B cell (primary cell): ENCODE results near the gene DSCAML1. TPM values are rescaled to one million over a fixed set of nuclear protein-coding genes. Genes with fewer than 3 reads are reported as not detected.

Experiments used
- ATAC-seq: fragments of 200-7000 bp; cut with Tn5 transposase; one replicate; pipeline ENCODE4 v1.10.0; 2021; ENCODE audit warnings: low read depth, mild to moderate bottlenecking, moderate number of reproducible peaks, moderate library complexity
- CTCF ChIA-PET: fragments of 350-600 bp; sonication (Branson Sonifier 250); formaldehyde crosslinking; loops from one replicate; lab custom pipeline; 2021; ENCODE audit warnings: antibody characterized with exemption, inconsistent platforms; lab: Charles Lee
- POLR2A ChIA-PET: fragments of 350-600 bp; sonication (Branson Sonifier 250); formaldehyde crosslinking; loops from one replicate; lab custom pipeline; 2021; ENCODE audit warnings: antibody characterized with exemption; lab: Charles Lee
- DNase-seq: peaks from one replicate; pipeline ENCODE4 v3.0.0; 2013
- H2AFZ ChIP-seq: 2 replicates; pipeline ENCODE4 v1.6.1; 2012; ENCODE audit warnings: mild to moderate bottlenecking, low read depth, low read length; ENCODE audit not compliant: insufficient read depth, poor library complexity, severe bottlenecking
- H3K27ac ChIP-seq, 2 donors: 1 replicate in 1 of 2; 2 replicates in 1 of 2; pipeline ENCODE4 v1.5.1; 2012 to 2013; ENCODE audit warnings: low read length in 2 of 2, mild to moderate bottlenecking in 2 of 2, moderate library complexity in 1 of 2
- H3K27me3 ChIP-seq, 4 experiments: fragments of 200-600 bp in 1 of 4; sonication (generic) in 1 of 4; replicated peaks in 1 of 4; 1 replicate in 2 of 4; 2 replicates in 2 of 4; pipeline versions ENCODE4 v1.6.1 to v1.7.0; 2013 to 2016; ENCODE audit warnings: low read length in 3 of 4, mild to moderate bottlenecking in 2 of 4, mixed read lengths in 1 of 4, moderate library complexity in 1 of 4; ENCODE audit not compliant: insufficient read depth in 4 of 4, control insufficient read depth in 3 of 4; ENCODE audit errors: control extremely low read depth in 1 of 4
- H3K36me3 ChIP-seq, 2 experiments: replicated peaks in 1 of 2; 1 replicate in 1 of 2; 2 replicates in 1 of 2; pipeline versions ENCODE4 v1.6.1 to v1.7.1; 2013; ENCODE audit warnings: low read length in 1 of 2; ENCODE audit not compliant: insufficient read depth in 2 of 2, control insufficient read depth in 1 of 2; ENCODE audit errors: control extremely low read depth in 1 of 2, extremely low read depth in 1 of 2
- H3K4me1 ChIP-seq, 2 donors: fragments of 200-600 bp in 1 of 2; sonication (generic) in 1 of 2; 1 replicate in 1 of 2; 2 replicates in 1 of 2; pipeline versions ENCODE4 v1.5.1 to v1.6.1; 2013 to 2017; ENCODE audit warnings: low read length in 2 of 2; ENCODE audit not compliant: control insufficient read depth in 2 of 2, insufficient read depth in 2 of 2
- H3K4me2 ChIP-seq: replicated peaks from 2 replicates; pipeline ENCODE3; 2012; ENCODE audit warnings: mild to moderate bottlenecking, low read depth, low read length; ENCODE audit not compliant: poor library complexity, severe bottlenecking
- H3K4me3 ChIP-seq, 5 experiments: fragments of 200-600 bp in 1 of 5; sonication (generic) in 1 of 5; 1 replicate in 3 of 5; 2 replicates in 2 of 5; pipeline versions ENCODE4 v1.5.1 to v1.7.0; 2011 to 2016; ENCODE audit warnings: low read length in 4 of 5, mild to moderate bottlenecking in 4 of 5, low read depth in 2 of 5, control low read depth in 1 of 5, moderate library complexity in 1 of 5; ENCODE audit not compliant: insufficient read depth in 1 of 5; ENCODE audit errors: control extremely low read depth in 1 of 5, extremely low read depth in 1 of 5
- H3K79me2 ChIP-seq: fragments of 200-600 bp; sonication (generic); one replicate; pipeline ENCODE4 v1.6.0; 2016; ENCODE audit warnings: low read length; ENCODE audit not compliant: control insufficient read depth, insufficient read depth
- H3K9ac ChIP-seq: fragments of 200-600 bp; sonication (generic); 2 replicates; pipeline ENCODE4 v1.6.1; 2017; ENCODE audit warnings: mild to moderate bottlenecking, low read length, moderate library complexity
- H3K9me3 ChIP-seq, 3 donors: one replicate each; pipeline versions ENCODE4 v1.6.1 to v1.7.1; 2013; ENCODE audit warnings: low read length in 2 of 3; ENCODE audit not compliant: control insufficient read depth in 2 of 3, insufficient read depth in 1 of 3; ENCODE audit errors: control extremely low read depth in 1 of 3
- H4K20me1 ChIP-seq: 2 replicates; pipeline ENCODE4 v1.6.0; 2012; ENCODE audit warnings: mild to moderate bottlenecking, low read length; ENCODE audit not compliant: insufficient read depth, control insufficient read depth, poor library complexity, severe bottlenecking
- H3K27ac Mint-ChIP-seq: one replicate; pipeline ENCODE4 v1.8.0; 2021; ENCODE audit warnings: mixed read lengths
- H3K27me3 Mint-ChIP-seq: one replicate; pipeline ENCODE4 v1.8.0; 2021; ENCODE audit warnings: mixed read lengths
- H3K4me1 Mint-ChIP-seq: one replicate; pipeline ENCODE4 v1.8.0; 2021; ENCODE audit warnings: mixed read lengths
- H3K4me3 Mint-ChIP-seq: one replicate; pipeline ENCODE4 v1.8.0; 2021; ENCODE audit warnings: mixed read lengths
- H3K9me3 Mint-ChIP-seq: one replicate; pipeline ENCODE4 v1.8.0; 2022; ENCODE audit warnings: mixed read lengths; ENCODE audit not compliant: insufficient read depth
- EZH2 ChIP-seq: IDR thresholded peaks from 2 replicates; pipeline ENCODE4 v1.6.1; 2012; ENCODE audit warnings: borderline replicate concordance, low read depth, mild to moderate bottlenecking, moderate library complexity, low read length; ENCODE audit not compliant: insufficient read depth, poor library complexity, severe bottlenecking
- WGBS: methylation state at CpG from one replicate; pipeline ENCODE4 v1.1.5; 2013; ENCODE audit warnings: missing lambda C conversion rate; ENCODE audit not compliant: insufficient coverage; 5-methylcytosine and 5-hydroxymethylcytosine counted together
- intact Hi-C: fragments of 100-400 bp; cut with micrococcal nuclease; formaldehyde crosslinking; loops from one replicate; pipeline ENCODE4 v1.10.0; 2022
- polyA plus RNA-seq: library from polyadenylated mRNA; depleted of rRNA; stranded (reverse); fragments of >200 nt; gene quantifications from 2 replicates; pipeline ENCODE4 v1.2.3, GENCODE V29; 2012
- total RNA-seq, 2 donors: library from RNA; stranded (reverse); fragments of 120-200 nt in 1 of 2; gene quantifications; 1 replicate in 1 of 2; 2 replicates in 1 of 2; pipeline versions ENCODE4 v1.2.3 to v1.2.4, GENCODE V29; 2013 to 2022
- TF ChIP-seq, protein P1 (sequence below): fragments of 200-600 bp; IDR thresholded peaks from one replicate; pipeline ENCODE4 v1.8.0; 2022; ENCODE audit warnings: antibody characterized with exemption, mild to moderate bottlenecking

Gene DSCAML1
- total and polyA plus RNA-seq, 2 donors (not counting 1 experiment from before 2014, with no cell fraction given), result 1.2 to 6.2 TPM

DNA sequence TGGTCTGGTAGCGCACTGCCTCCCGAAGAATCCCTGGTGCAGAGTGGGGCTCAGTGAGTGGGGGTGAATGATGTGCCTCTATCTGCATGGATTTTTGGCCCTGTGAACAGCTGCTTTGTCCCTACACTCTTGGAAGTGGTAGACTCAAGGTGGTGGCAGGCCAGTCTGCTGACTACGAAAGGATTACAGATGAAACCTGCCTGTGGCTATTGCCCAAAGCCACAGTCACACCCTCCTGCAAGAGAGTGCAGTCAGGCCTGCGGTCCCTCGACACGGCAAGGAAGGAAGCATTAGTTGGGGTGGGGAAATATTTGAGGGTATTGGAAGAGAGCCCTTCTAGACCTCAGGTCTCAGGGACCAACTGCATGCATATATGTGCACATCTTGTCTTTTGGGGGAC is 63.7 kb downstream of the DSCAML1 start:
- no peaks in the 10 kb centered on the region for H3K79me2 ChIP-seq
- TF ChIP-seq, protein P1, sequence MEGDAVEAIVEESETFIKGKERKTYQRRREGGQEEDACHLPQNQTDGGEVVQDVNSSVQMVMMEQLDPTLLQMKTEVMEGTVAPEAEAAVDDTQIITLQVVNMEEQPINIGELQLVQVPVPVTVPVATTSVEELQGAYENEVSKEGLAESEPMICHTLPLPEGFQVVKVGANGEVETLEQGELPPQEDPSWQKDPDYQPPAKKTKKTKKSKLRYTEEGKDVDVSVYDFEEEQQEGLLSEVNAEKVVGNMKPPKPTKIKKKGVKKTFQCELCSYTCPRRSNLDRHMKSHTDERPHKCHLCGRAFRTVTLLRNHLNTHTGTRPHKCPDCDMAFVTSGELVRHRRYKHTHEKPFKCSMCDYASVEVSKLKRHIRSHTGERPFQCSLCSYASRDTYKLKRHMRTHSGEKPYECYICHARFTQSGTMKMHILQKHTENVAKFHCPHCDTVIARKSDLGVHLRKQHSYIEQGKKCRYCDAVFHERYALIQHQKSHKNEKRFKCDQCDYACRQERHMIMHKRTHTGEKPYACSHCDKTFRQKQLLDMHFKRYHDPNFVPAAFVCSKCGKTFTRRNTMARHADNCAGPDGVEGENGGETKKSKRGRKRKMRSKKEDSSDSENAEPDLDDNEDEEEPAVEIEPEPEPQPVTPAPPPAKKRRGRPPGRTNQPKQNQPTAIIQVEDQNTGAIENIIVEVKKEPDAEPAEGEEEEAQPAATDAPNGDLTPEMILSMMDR, result no peak
- TF ChIP-seq EZH2, result no peak
- no peak overlapping the region for H3K4me3 ChIP-seq
- ATAC-seq (no peak), DNase-seq (no peak)
- POLR2A ChIA-PET, result no interaction called here
- intact Hi-C loops, result no loop called here
- CTCF ChIA-PET, result no interaction called here
- H3K4me2 ChIP-seq, result no peak overlapping the region
- no peaks in the 10 kb centered on the region for H3K36me3 ChIP-seq
- no peak overlapping the region for H2AFZ ChIP-seq
- no peak overlapping the region for H3K27ac ChIP-seq
- peaks cover 34% of the 10 kb centered on the region for H3K27me3 Mint-ChIP-seq
- H3K9me3 ChIP-seq, result no peaks in the 10 kb centered on the region
- no peaks in the 10 kb centered on the region for H3K4me1 Mint-ChIP-seq
- WGBS, result 49% methylated on average over 5 of the region's 6 CpGs
- H3K9me3 Mint-ChIP-seq, result no peaks in the 10 kb centered on the region
- H3K27ac Mint-ChIP-seq, result no peak overlapping the region
- H3K27me3 ChIP-seq, result peaks cover 0 to 5% (median 0%) of the 10 kb centered on the region in 4 experiments
- H3K4me1 ChIP-seq, result no peaks in the 10 kb centered on the region
- no peaks in the 10 kb centered on the region for H4K20me1 ChIP-seq
- H3K4me3 Mint-ChIP-seq, result no peak overlapping the region
- H3K9ac ChIP-seq, result no peak overlapping the region

DNA sequence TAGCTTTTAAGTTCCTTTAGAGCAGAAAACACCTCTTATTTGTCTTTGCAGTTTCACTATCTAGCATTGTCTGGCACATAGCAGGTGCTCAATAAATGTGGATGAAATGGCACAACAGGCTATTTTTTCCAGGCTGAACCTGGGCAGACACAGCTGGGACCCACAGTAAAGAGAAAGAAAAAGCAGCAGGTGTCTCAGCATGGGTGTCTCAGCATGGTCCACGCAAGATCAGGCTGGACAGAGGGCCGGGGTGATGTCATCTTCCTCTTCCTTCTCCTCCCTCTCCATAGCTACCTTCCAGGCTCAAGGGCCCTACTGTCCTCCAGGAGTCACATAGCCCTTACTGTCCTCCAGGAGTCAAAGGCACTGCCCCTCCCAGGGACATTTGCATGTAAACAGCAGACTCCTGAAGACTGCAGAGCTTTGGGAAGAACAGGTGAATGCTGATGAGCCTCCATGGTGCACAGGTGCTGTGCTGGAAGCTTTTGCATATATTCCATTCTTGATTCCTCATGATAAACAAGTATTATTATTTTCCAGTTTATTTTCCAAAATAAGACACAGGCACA is 65.2 kb downstream of the DSCAML1 start:
- H3K9ac ChIP-seq, result no peak overlapping the region
- no peaks in the 10 kb centered on the region for H3K36me3 ChIP-seq
- Mint-ChIP-seq H3K27me3 (peaks cover 26% of the 10 kb centered on the region), H3K4me3 (no peak overlapping the region), H3K27ac (no peak overlapping the region), H3K9me3 (no peaks in the 10 kb centered on the region), H3K4me1 (no peaks in the 10 kb centered on the region)
- H3K4me3 ChIP-seq, result no peak overlapping the region
- ChIA-PET POLR2A (no interaction called here), CTCF (no interaction called here)
- H3K9me3 ChIP-seq, result no peaks in the 10 kb centered on the region
- no peaks in the 10 kb centered on the region for H4K20me1 ChIP-seq
- ATAC-seq (no peak), DNase-seq (no peak)
- no peak overlapping the region for H2AFZ ChIP-seq
- 100% methylated on average over 2 of the region's 2 CpGs for WGBS
- no peak overlapping the region for H3K27ac ChIP-seq
- TF ChIP-seq EZH2, result no peak
- TF ChIP-seq, protein P1, result no peak
- H3K27me3 ChIP-seq, result peaks cover 0 to 5% (median 0%) of the 10 kb centered on the region in 4 experiments
- no peaks in the 10 kb centered on the region for H3K4me1 ChIP-seq
- no peak overlapping the region for H3K4me2 ChIP-seq
- intact Hi-C loops, result no loop called here
- H3K79me2 ChIP-seq, result no peaks in the 10 kb centered on the region
